CD14-positive monocyte (primary cell): ENCODE data around the gene SUB1. TPM values are rescaled to one million over a fixed set of nuclear protein-coding genes. Genes with fewer than 3 reads are reported as not detected.

Source experiments
- DNase-seq, 3 donors: peaks; one replicate each; pipeline ENCODE4 v3.0.0-alpha.2; 2011 to 2022
- H2AFZ ChIP-seq: 2 replicates; pipeline ENCODE4 v1.6.0; 2012; ENCODE audit warnings: mild to moderate bottlenecking, low read depth, low read length, inconsistent platforms; ENCODE audit not compliant: insufficient read depth, poor library complexity, severe bottlenecking
- H3K27ac ChIP-seq, 2 donors: 1 replicate in 1 of 2; 2 replicates in 1 of 2; pipeline ENCODE4 v1.5.1; 2012 to 2013; ENCODE audit warnings: low read length in 2 of 2, control low read depth in 1 of 2, inconsistent platforms in 1 of 2, low read depth in 1 of 2, mild to moderate bottlenecking in 1 of 2
- H3K27me3 ChIP-seq, 2 donors: one replicate each; pipeline versions ENCODE4 v1.6.0 to v1.6.1; 2011 to 2013; ENCODE audit warnings: low read length in 2 of 2; ENCODE audit not compliant: control insufficient read depth in 2 of 2, insufficient read depth in 2 of 2
- H3K36me3 ChIP-seq, 2 donors: replicated peaks in 1 of 2; 1 replicate in 1 of 2; 2 replicates in 1 of 2; pipeline versions ENCODE4 v1.5.1 to v1.6.1; 2012 to 2013; ENCODE audit warnings: low read length in 2 of 2, control low read depth in 1 of 2, inconsistent platforms in 1 of 2, mild to moderate bottlenecking in 1 of 2; ENCODE audit not compliant: insufficient read depth in 2 of 2, control insufficient read depth in 1 of 2
- H3K4me1 ChIP-seq, 2 donors: 1 replicate in 1 of 2; 2 replicates in 1 of 2; pipeline versions ENCODE4 v1.5.1 to v1.6.1; 2012 to 2013; ENCODE audit warnings: low read length in 2 of 2, control low read depth in 1 of 2, inconsistent platforms in 1 of 2, mild to moderate bottlenecking in 1 of 2, moderate library complexity in 1 of 2; ENCODE audit not compliant: insufficient read depth in 2 of 2, control insufficient read depth in 1 of 2
- H3K4me2 ChIP-seq: replicated peaks from 2 replicates; pipeline ENCODE3; 2012; ENCODE audit warnings: low read length, moderate library complexity, mild to moderate bottlenecking; ENCODE audit not compliant: poor library complexity, severe bottlenecking; ENCODE audit errors: extremely low read depth
- H3K4me3 ChIP-seq, 3 experiments: fragments of 200-600 bp in 1 of 3; sonication (generic) in 1 of 3; replicated peaks in 1 of 3; 1 replicate in 2 of 3; 2 replicates in 1 of 3; pipeline ENCODE4 v1.5.1; 2011 to 2013; ENCODE audit warnings: low read length in 3 of 3, mild to moderate bottlenecking in 3 of 3, control low read depth in 2 of 3, low read depth in 2 of 3, inconsistent platforms in 1 of 3, moderate library complexity in 1 of 3
- H3K79me2 ChIP-seq: 2 replicates; pipeline ENCODE4 v1.6.0; 2012; ENCODE audit warnings: mild to moderate bottlenecking, control low read depth, inconsistent platforms, low read length, moderate library complexity; ENCODE audit not compliant: insufficient read depth
- H3K9ac ChIP-seq: 2 replicates; pipeline ENCODE4 v1.6.0; 2017; ENCODE audit warnings: low read length, mild to moderate bottlenecking; ENCODE audit not compliant: insufficient read depth, poor library complexity, severe bottlenecking
- H3K9me3 ChIP-seq, 2 donors: replicated peaks in 1 of 2; 1 replicate in 1 of 2; 2 replicates in 1 of 2; pipeline versions ENCODE4 v1.5.1 to v1.6.1; 2012 to 2013; ENCODE audit warnings: low read length in 2 of 2, control low read depth in 1 of 2; ENCODE audit not compliant: control insufficient read depth in 1 of 2, insufficient read depth in 1 of 2
- H4K20me1 ChIP-seq: 2 replicates; pipeline ENCODE4 v1.6.0; 2012; ENCODE audit warnings: mild to moderate bottlenecking, low read length, control low read depth, moderate library complexity; ENCODE audit not compliant: insufficient read depth
- H3K27ac Mint-ChIP-seq, 7 donors: one replicate each; pipeline ENCODE4 v1.8.0; 2020; ENCODE audit warnings: mild to moderate bottlenecking in 7 of 7, mixed read lengths in 7 of 7, moderate library complexity in 6 of 7, inconsistent platforms in 2 of 7
- H3K27me3 Mint-ChIP-seq, 3 donors: one replicate each; pipeline ENCODE4 v1.8.0; 2021 to 2022; ENCODE audit warnings: low read depth in 3 of 3, mild to moderate bottlenecking in 3 of 3, mixed read lengths in 3 of 3, moderate library complexity in 3 of 3, inconsistent platforms in 1 of 3
- H3K36me3 Mint-ChIP-seq, 2 donors: one replicate each; pipeline ENCODE4 v1.8.0; 2020; ENCODE audit warnings: mixed read lengths in 2 of 2, inconsistent platforms in 1 of 2, mild to moderate bottlenecking in 1 of 2
- H3K4me1 Mint-ChIP-seq: one replicate; pipeline ENCODE4 v1.8.0; 2020; ENCODE audit warnings: mild to moderate bottlenecking, mixed read lengths
- H3K4me3 Mint-ChIP-seq, 2 donors: one replicate each; pipeline ENCODE4 v1.8.0; 2020; ENCODE audit warnings: mild to moderate bottlenecking in 2 of 2, mixed read lengths in 2 of 2, moderate library complexity in 1 of 2
- H3K9me3 Mint-ChIP-seq, 7 donors: one replicate each; pipeline ENCODE4 v1.8.0; 2020 to 2022; ENCODE audit warnings: mixed read lengths in 7 of 7, mild to moderate bottlenecking in 6 of 7, moderate library complexity in 6 of 7, inconsistent platforms in 2 of 7
- WGBS: methylation state at CpG from one replicate; pipeline ENCODE4 v1.1.5; 2013; ENCODE audit warnings: missing lambda C conversion rate; ENCODE audit not compliant: insufficient coverage; 5-methylcytosine and 5-hydroxymethylcytosine counted together
- intact Hi-C, 2 donors: fragments of 100-400 bp; cut with micrococcal nuclease; formaldehyde crosslinking; loops; one replicate each; pipeline versions ENCODE4 v1.15.0 to v1.15.1; 2023
- polyA plus RNA-seq, 3 donors: library from polyadenylated mRNA; depleted of rRNA in 1 of 3; unstranded in 2 of 3; stranded (reverse) in 1 of 3; fragments of 300-500 nt in 2 of 3; fragments of >200 nt in 1 of 3; fragmentation: Illumina TruSeq in 2 of 3; gene quantifications; 1 replicate in 2 of 3; 2 replicates in 1 of 3; pipeline ENCODE4 v1.2.3, GENCODE V29; 2012 to 2021
- TF ChIP-seq, protein P1 (sequence below): fragments of 200-600 bp; IDR thresholded peaks from one replicate; pipeline ENCODE4 v1.8.0; 2022; ENCODE audit warnings: antibody characterized with exemption, mild to moderate bottlenecking

SUB1 gene
- polyA plus RNA-seq, 3 donors, result 74.3 to 454 (median 399) TPM

DNA sequence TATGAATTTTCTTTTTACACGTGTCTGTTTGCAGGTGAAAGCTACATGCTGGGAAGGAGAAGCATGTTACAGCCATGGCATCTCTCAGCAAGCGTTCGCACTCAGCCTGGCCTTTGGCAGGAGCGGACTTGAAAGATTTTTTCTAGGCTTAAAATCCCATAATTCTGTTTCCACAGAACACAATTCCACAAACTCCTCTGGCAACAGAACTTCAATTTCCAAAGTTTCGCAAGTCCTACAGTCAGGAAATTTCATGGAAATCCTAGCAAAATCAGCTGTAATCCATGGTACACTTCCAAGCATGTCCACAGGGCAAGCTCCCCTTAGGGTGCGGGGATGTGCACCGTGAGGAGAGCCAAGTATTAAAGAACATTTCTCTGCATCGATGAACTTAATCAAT lies 35.9 kb downstream of the SUB1 start:
- Histone ChIP-seq H2AFZ (no peak overlapping the region), H3K27me3 (no peaks in the 10 kb centered on the region), H3K4me1 (no peaks in the 10 kb centered on the region), H3K36me3 (no peaks in the 10 kb centered on the region), H3K9me3 (no peaks in the 10 kb centered on the region), H4K20me1 (no peaks in the 10 kb centered on the region), H3K4me3 (no peak overlapping the region), H3K9ac (no peak overlapping the region), H3K27ac (no peak overlapping the region), H3K79me2 (no peaks in the 10 kb centered on the region), H3K4me2 (no peak overlapping the region)
- intact Hi-C loops, result no loop called here
- TF ChIP-seq, protein P1, sequence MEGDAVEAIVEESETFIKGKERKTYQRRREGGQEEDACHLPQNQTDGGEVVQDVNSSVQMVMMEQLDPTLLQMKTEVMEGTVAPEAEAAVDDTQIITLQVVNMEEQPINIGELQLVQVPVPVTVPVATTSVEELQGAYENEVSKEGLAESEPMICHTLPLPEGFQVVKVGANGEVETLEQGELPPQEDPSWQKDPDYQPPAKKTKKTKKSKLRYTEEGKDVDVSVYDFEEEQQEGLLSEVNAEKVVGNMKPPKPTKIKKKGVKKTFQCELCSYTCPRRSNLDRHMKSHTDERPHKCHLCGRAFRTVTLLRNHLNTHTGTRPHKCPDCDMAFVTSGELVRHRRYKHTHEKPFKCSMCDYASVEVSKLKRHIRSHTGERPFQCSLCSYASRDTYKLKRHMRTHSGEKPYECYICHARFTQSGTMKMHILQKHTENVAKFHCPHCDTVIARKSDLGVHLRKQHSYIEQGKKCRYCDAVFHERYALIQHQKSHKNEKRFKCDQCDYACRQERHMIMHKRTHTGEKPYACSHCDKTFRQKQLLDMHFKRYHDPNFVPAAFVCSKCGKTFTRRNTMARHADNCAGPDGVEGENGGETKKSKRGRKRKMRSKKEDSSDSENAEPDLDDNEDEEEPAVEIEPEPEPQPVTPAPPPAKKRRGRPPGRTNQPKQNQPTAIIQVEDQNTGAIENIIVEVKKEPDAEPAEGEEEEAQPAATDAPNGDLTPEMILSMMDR, result no peak
- H3K36me3 Mint-ChIP-seq, result no peaks in the 10 kb centered on the region
- H3K9me3 Mint-ChIP-seq, result no peaks in the 10 kb centered on the region
- no peak overlapping the region for H3K4me3 Mint-ChIP-seq
- WGBS, result 75% methylated on average over 5 of the region's 8 CpGs
- no peak overlapping the region for H3K27ac Mint-ChIP-seq
- H3K4me1 Mint-ChIP-seq, result no peaks in the 10 kb centered on the region
- peaks cover 0 to 1% (median 0%) of the 10 kb centered on the region in 3 donors for H3K27me3 Mint-ChIP-seq
- DNase-seq, result no peak

DNA sequence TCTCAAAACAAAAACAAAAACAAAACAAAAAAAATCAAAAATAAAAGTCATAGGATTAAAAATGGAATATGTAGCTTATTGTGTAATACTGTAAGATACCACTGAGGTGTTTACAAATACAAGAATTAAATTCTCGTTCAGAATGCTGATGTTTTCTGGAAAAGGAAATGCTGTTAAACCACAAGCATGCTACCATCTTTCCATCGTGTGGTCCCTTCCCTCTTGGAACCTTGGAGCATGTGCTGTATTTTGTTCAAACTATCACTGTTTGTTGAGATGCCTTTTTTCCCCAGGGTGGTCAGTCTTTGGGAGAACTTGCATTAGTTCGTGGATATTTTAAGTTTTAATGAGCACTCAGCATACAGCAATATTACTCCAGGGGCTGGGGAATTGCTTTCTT lies 39.7 kb downstream of the SUB1 start:
- H3K4me2 ChIP-seq, result no peak overlapping the region
- H3K27ac ChIP-seq, result no peak overlapping the region
- H3K36me3 ChIP-seq, result no peaks in the 10 kb centered on the region
- H3K4me3 ChIP-seq, result no peak overlapping the region
- no peak overlapping the region for H2AFZ ChIP-seq
- no peaks in the 10 kb centered on the region for H3K4me1 ChIP-seq
- no peak overlapping the region for H3K9ac ChIP-seq
- TF ChIP-seq, protein P1, result no peak
- intact Hi-C loops, result no loop called here
- no peak overlapping the region for H3K27ac Mint-ChIP-seq
- H3K9me3 ChIP-seq, result no peaks in the 10 kb centered on the region
- no peak overlapping the region for H3K4me3 Mint-ChIP-seq
- no peaks in the 10 kb centered on the region for H4K20me1 ChIP-seq
- no peaks in the 10 kb centered on the region for H3K36me3 Mint-ChIP-seq
- peaks cover 0 to 4% (median 0%) of the 10 kb centered on the region in 3 donors for H3K27me3 Mint-ChIP-seq
- no peaks in the 10 kb centered on the region for H3K27me3 ChIP-seq
- H3K4me1 Mint-ChIP-seq, result no peaks in the 10 kb centered on the region
- H3K79me2 ChIP-seq, result no peaks in the 10 kb centered on the region
- H3K9me3 Mint-ChIP-seq, result no peaks in the 10 kb centered on the region
- WGBS, result 44% methylated on average over 1 of the region's 3 CpGs
- no peak for DNase-seq
